ENCODE data around the gene IL23R. TPM values are rescaled to one million over a fixed set of nuclear protein-coding genes. Genes with fewer than 3 reads are reported as not detected.

Gene IL23R
- total RNA-seq, 1 experiment from 2014 or later: not detected

DNA sequence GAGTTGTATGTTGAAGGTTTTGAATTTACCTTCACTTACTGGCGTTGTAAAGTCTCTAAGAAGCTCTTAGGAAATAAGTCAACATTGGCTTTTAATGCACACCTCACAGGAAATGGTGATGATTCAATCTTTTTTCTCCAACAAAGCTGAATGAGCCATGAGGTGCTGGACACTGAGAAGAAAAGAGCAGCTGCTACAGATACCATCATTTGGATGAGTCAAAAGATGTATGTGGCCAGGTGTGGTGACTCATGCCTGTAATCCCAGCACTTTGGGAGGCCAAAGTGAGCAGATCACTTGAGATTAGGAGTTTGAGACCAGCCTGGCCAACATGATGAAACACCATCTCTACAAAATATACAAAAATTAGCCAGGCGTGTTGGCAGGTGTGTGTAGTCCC lies 3.3 kb upstream of the IL23R start:
- peak; percentile 74 for DNase-seq (ENCODE audit: low read depth, low spot score)
- ChIA-PET POLR2A (no interaction called here), CTCF (no interaction called here)
- intact Hi-C loops (cut with micrococcal nuclease; ENCODE audit: unreplicated experiment) (no loop called here), in situ Hi-C loops (cut with HindIII; ENCODE audit: low pct_unique_long_range_greater_than_20kb, low sequenced_read_pairs) (no loop called here)
- Histone ChIP-seq H3K27ac (ENCODE audit: low read length) (no peak overlapping the region), H3K4me1 (ENCODE audit: control insufficient read depth, insufficient read depth, low read length) (no peaks in the 10 kb centered on the region), H3K9me3 (ENCODE audit: control insufficient read depth, insufficient read depth, low read depth, low read length) (no peaks in the 10 kb centered on the region), H3K27me3 (ENCODE audit: control insufficient read depth, insufficient read depth, low read length) (no peaks in the 10 kb centered on the region), H3K4me3 (ENCODE audit: low read depth in 2 of 2, low read length in 2 of 2) (no peak overlapping the region), H3K36me3 (ENCODE audit: control insufficient read depth, insufficient read depth, low read length) (no peaks in the 10 kb centered on the region)
- TF ChIP-seq SIN3A (IDR thresholded peaks at IDR 0.05; ENCODE audit: borderline replicate concordance, insufficient read depth, low read depth, low read length) (no peak), POLR2AphosphoS5 (IDR thresholded peaks at IDR 0.05; ENCODE audit: low read depth, low read length) (no peak), TCF7L2 (IDR thresholded peaks at IDR 0.05; ENCODE audit: low read depth, low read length) (no peak)
- TF ChIP-seq, protein P1, sequence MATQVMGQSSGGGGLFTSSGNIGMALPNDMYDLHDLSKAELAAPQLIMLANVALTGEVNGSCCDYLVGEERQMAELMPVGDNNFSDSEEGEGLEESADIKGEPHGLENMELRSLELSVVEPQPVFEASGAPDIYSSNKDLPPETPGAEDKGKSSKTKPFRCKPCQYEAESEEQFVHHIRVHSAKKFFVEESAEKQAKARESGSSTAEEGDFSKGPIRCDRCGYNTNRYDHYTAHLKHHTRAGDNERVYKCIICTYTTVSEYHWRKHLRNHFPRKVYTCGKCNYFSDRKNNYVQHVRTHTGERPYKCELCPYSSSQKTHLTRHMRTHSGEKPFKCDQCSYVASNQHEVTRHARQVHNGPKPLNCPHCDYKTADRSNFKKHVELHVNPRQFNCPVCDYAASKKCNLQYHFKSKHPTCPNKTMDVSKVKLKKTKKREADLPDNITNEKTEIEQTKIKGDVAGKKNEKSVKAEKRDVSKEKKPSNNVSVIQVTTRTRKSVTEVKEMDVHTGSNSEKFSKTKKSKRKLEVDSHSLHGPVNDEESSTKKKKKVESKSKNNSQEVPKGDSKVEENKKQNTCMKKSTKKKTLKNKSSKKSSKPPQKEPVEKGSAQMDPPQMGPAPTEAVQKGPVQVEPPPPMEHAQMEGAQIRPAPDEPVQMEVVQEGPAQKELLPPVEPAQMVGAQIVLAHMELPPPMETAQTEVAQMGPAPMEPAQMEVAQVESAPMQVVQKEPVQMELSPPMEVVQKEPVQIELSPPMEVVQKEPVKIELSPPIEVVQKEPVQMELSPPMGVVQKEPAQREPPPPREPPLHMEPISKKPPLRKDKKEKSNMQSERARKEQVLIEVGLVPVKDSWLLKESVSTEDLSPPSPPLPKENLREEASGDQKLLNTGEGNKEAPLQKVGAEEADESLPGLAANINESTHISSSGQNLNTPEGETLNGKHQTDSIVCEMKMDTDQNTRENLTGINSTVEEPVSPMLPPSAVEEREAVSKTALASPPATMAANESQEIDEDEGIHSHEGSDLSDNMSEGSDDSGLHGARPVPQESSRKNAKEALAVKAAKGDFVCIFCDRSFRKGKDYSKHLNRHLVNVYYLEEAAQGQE (IDR thresholded peaks at IDR 0.05; ENCODE audit: insufficient read depth in 1 of 2, low read depth in 2 of 2, low read length in 1 of 2): no peak
- TF ChIP-seq, protein P2, sequence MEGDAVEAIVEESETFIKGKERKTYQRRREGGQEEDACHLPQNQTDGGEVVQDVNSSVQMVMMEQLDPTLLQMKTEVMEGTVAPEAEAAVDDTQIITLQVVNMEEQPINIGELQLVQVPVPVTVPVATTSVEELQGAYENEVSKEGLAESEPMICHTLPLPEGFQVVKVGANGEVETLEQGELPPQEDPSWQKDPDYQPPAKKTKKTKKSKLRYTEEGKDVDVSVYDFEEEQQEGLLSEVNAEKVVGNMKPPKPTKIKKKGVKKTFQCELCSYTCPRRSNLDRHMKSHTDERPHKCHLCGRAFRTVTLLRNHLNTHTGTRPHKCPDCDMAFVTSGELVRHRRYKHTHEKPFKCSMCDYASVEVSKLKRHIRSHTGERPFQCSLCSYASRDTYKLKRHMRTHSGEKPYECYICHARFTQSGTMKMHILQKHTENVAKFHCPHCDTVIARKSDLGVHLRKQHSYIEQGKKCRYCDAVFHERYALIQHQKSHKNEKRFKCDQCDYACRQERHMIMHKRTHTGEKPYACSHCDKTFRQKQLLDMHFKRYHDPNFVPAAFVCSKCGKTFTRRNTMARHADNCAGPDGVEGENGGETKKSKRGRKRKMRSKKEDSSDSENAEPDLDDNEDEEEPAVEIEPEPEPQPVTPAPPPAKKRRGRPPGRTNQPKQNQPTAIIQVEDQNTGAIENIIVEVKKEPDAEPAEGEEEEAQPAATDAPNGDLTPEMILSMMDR (IDR thresholded peaks at IDR 0.05): no peak
- BruUV-seq (replicated peaks): no TSS peak
- no peak for ATAC-seq

DNA sequence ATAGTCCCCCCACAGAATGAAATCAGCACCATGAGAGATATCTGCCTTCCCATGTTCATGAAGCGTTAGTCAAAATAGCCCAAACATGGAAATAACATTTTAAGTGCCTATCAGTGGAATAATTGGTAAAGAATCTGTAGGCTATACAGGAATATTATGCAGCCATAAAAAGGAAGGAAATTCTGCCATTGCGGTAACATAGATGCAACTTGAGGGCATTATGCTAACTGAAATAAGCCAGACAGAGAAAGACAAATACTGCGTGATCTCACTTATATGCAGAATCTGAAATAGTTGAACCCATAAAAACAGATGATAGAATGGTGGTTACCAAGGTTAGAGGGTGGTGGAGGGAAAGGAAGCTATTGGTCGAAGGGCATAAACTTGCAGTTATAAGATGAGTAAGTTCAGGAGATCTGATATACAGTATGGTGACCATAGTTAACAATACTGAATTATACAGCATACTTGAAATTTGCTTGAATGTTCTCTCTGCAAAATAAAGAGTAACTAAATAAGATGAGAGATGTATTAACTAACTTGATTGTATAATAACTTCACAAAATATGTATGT lies 699 bp upstream of the IL23R start:
- no TSS peak for BruUV-seq (replicated peaks)
- no peak for TF ChIP-seq POLR2AphosphoS5 (IDR thresholded peaks at IDR 0.05; ENCODE audit: low read depth, low read length)
- TF ChIP-seq SIN3A (IDR thresholded peaks at IDR 0.05; ENCODE audit: borderline replicate concordance, insufficient read depth, low read depth, low read length): no peak
- TF ChIP-seq, protein P1 (IDR thresholded peaks at IDR 0.05; ENCODE audit: insufficient read depth in 1 of 2, low read depth in 2 of 2, low read length in 1 of 2): no peak
- TF ChIP-seq, protein P2 (IDR thresholded peaks at IDR 0.05): no peak
- no peak for TF ChIP-seq TCF7L2 (IDR thresholded peaks at IDR 0.05; ENCODE audit: low read depth, low read length)
- H3K27me3 ChIP-seq (ENCODE audit: control insufficient read depth, insufficient read depth, low read length): no peaks in the 10 kb centered on the region
- no peaks in the 10 kb centered on the region for H3K4me1 ChIP-seq (ENCODE audit: control insufficient read depth, insufficient read depth, low read length)
- intact Hi-C loops (cut with micrococcal nuclease; ENCODE audit: unreplicated experiment) (no loop called here), in situ Hi-C loops (cut with HindIII; ENCODE audit: low pct_unique_long_range_greater_than_20kb, low sequenced_read_pairs) (no loop called here)
- POLR2A ChIA-PET: no interaction called here
- DNase-seq (ENCODE audit: low read depth, low spot score): no peak
- no peak overlapping the region for H3K27ac ChIP-seq (ENCODE audit: low read length)
- no peaks in the 10 kb centered on the region for H3K9me3 ChIP-seq (ENCODE audit: control insufficient read depth, insufficient read depth, low read depth, low read length)
- no peak overlapping the region for H3K4me3 ChIP-seq (ENCODE audit: low read depth in 2 of 2, low read length in 2 of 2)
- CTCF ChIA-PET: no interaction called here
- no peaks in the 10 kb centered on the region for H3K36me3 ChIP-seq (ENCODE audit: control insufficient read depth, insufficient read depth, low read length)
- no peak for ATAC-seq
